ENCODE data around the gene CYB5R3.
"Not testable (repeated sequence)": the region's sequence is repeated elsewhere in the genome, so short reads cannot be mapped to it uniquely, and the experiment has no call there.

Gene CYB5R3

GRCh38 chr22:42577623-42578240 lies 71.5 kb downstream of the CYB5R3 start:
- DNase-seq (ENCODE audit: low spot score), result no peak
- in situ Hi-C loops (cut with MboI; ENCODE audit: low sequenced_read_pairs, unreplicated experiment), result no loop called here
- TF ChIP-seq, protein P1, sequence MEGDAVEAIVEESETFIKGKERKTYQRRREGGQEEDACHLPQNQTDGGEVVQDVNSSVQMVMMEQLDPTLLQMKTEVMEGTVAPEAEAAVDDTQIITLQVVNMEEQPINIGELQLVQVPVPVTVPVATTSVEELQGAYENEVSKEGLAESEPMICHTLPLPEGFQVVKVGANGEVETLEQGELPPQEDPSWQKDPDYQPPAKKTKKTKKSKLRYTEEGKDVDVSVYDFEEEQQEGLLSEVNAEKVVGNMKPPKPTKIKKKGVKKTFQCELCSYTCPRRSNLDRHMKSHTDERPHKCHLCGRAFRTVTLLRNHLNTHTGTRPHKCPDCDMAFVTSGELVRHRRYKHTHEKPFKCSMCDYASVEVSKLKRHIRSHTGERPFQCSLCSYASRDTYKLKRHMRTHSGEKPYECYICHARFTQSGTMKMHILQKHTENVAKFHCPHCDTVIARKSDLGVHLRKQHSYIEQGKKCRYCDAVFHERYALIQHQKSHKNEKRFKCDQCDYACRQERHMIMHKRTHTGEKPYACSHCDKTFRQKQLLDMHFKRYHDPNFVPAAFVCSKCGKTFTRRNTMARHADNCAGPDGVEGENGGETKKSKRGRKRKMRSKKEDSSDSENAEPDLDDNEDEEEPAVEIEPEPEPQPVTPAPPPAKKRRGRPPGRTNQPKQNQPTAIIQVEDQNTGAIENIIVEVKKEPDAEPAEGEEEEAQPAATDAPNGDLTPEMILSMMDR (IDR thresholded peaks at IDR 0.05; ENCODE audit: borderline replicate concordance, control extremely low read depth, extremely low read depth, insufficient read depth, missing control alignments), result no peak

GRCh38 chr22:42577141-42577540 lies 72.1 kb downstream of the CYB5R3 start:
- DNase-seq (ENCODE audit: low spot score); in situ Hi-C loops (cut with MboI; ENCODE audit: low sequenced_read_pairs, unreplicated experiment): not testable (repeated sequence)

DNA sequence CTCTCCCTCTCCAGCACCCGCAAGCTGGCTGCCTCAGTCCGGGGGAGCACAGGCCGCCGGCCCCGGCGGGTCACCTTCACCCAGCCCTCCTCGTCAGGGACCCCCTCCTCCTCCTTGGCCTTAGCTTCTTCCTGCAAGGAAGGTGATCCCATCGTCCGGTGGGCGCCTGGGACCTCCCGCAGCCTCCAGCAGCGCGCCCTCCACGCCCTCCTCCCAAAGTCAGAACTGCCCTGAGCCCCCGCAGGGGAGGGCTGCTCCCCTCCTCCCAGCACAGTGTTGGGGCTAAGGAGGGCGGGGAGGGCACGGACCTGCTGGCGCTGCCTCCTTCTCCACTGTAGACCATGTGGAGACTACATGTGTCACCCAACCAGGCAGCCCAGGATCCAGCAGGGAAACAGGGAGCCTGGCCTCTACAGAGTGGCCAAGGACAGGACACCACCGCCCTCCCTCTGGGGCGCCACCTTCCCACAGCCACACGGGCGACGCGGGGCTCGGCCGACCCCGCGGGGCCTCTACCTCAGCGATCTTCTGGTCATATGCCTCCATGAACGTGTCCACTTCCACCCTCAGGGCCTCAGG lies 73.1 kb downstream of the CYB5R3 start:
- DNase-seq (ENCODE audit: low spot score); in situ Hi-C loops (cut with MboI; ENCODE audit: low sequenced_read_pairs, unreplicated experiment): not testable (repeated sequence)

GRCh38 chr22:42574468-42574867 lies 74.7 kb downstream of the CYB5R3 start:
- DNase-seq (ENCODE audit: low spot score); in situ Hi-C loops (cut with MboI; ENCODE audit: low sequenced_read_pairs, unreplicated experiment): not testable (repeated sequence)

DNA sequence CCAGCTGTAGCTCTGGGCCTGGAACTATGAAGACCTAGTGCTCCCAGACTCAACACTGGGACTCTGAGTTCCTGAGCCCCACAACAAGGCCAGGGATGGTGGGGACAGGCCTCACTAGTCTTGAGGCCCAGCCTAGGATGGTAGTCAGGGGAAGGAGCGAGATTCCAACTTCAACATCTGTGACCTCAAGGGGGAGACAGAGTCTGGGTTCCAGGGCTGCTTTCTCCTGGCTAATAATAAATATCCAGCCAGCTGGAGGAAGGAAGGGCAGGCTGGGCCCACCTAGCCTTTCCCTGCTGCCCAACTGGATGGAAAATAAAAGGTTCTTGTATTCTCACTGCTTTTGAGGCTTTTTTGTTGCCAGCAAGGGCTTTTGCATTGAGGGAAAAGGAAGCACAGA lies 75.1 kb downstream of the CYB5R3 start:
- DNase-seq (ENCODE audit: low spot score); in situ Hi-C loops (cut with MboI; ENCODE audit: low sequenced_read_pairs, unreplicated experiment): not testable (repeated sequence)

DNA sequence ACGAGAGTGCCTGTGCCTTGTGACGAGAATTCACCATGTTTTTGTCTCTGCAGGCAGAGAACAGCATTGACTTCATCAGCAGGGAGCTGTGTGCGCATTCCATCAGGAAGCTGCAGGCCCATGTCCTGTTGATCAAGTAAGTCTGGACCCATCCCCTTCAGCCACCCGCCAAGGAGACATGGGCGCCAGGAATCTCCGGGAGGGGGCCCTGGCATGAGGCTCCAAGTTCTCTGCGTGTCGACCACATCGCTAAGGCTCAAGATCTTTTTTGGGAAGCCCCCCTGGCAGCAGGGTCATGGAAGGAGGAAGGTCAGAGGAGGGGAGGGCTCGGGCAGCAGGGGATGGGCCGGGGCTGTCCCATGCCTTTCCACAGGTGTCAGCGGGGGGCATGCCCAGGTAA lies 78.1 kb downstream of the CYB5R3 start:
- DNase-seq (ENCODE audit: low spot score); in situ Hi-C loops (cut with MboI; ENCODE audit: low sequenced_read_pairs, unreplicated experiment): not testable (repeated sequence)

- in situ Hi-C loops (cut with MboI; ENCODE audit: low sequenced_read_pairs, unreplicated experiment); DNase-seq (ENCODE audit: low spot score): not testable (repeated sequence)
These were observed 78.6 kb downstream of the CYB5R3 start for GRCh38 chr22:42570580-42570979.

DNA sequence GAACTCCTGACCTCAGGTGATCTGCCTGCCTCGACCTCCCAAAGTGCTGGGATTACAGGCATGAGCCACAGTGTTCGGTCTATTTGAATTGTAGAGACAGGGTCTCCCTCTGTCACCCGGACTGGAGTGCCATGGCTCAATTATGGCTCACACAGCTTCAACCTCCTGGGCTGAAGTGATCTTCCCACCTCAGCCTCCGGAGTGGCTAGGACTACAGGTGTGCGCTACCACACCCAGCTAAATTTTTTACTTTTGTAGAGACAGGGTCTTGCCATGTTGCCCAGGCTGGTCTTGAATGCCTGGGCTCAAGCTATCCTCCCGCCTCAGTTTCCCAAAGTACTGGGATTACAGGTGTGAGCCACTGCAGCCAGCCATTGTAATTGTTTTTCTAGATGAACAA lies 81.2 kb downstream of the CYB5R3 start:
- in situ Hi-C loops (cut with MboI; ENCODE audit: low sequenced_read_pairs, unreplicated experiment); DNase-seq (ENCODE audit: low spot score): not testable (repeated sequence)

Measured in GM13976 (cell line).